IMR-90 (cell line): ENCODE results near the gene EML6. TPM values are rescaled to one million over a fixed set of nuclear protein-coding genes. Genes with fewer than 3 reads are reported as not detected.
"Not testable (repeated sequence)": the region's sequence is repeated elsewhere in the genome, so short reads cannot be mapped to it uniquely, and the experiment has no call there.

Experiments
- ATAC-seq: fragments of 200-7000 bp; cut with Tn5 transposase; 2 replicates; pipeline ENCODE4 v1.9.1; 2020; ENCODE audit warnings: low read depth, mild to moderate bottlenecking, moderate library complexity
- BruUV-seq: library from RNA; stranded (reverse); fragments of 400-500 nt; replicated peaks from 2 replicates; lab custom pipeline; 2021; lab: Mats Ljungman, UMichigan
- CTCF ChIA-PET: fragments of 300-600 bp; formaldehyde crosslinking; extraction: SDS; loops from one replicate; lab custom pipeline; 2021; ENCODE audit warnings: antibody characterized with exemption; lab: Yijun Ruan, JAX
- POLR2A ChIA-PET: fragments of 300-600 bp; sonication (Branson Sonifier 250); formaldehyde crosslinking; loops from one replicate; lab custom pipeline; 2022; ENCODE audit warnings: antibody characterized with exemption; ENCODE audit not compliant: unreplicated experiment; lab: Charles Lee
- DNase-seq: peaks from one replicate; pipeline ENCODE4 v3.0.0; 2013
- H2AFZ ChIP-seq: replicated peaks from 2 replicates; pipeline ENCODE3; 2013; ENCODE audit warnings: low read length, mild to moderate bottlenecking; ENCODE audit not compliant: poor library complexity
- H2AK5ac ChIP-seq: 2 replicates; pipeline ENCODE4 v1.6.1; 2013; ENCODE audit warnings: low read depth, low read length, inconsistent platforms
- H2AK9ac ChIP-seq: replicated peaks from 2 replicates; pipeline ENCODE3; 2013; ENCODE audit warnings: mild to moderate bottlenecking, low read depth, low read length, moderate library complexity; ENCODE audit not compliant: poor library complexity
- H2BK120ac ChIP-seq: 2 replicates; pipeline ENCODE4 v1.6.1; 2013; ENCODE audit warnings: low read depth, low read length, inconsistent platforms
- H2BK15ac ChIP-seq: 3 replicates; pipeline ENCODE4 v1.6.1; 2013; ENCODE audit warnings: low read depth, low read length, inconsistent platforms
- H2BK20ac ChIP-seq: 2 replicates; pipeline ENCODE4 v1.6.1; 2013; ENCODE audit warnings: low read depth, mild to moderate bottlenecking, inconsistent platforms, low read length, moderate library complexity
- H2BK5ac ChIP-seq: 2 replicates; pipeline ENCODE4 v1.6.1; 2013; ENCODE audit warnings: mild to moderate bottlenecking, low read depth, low read length, inconsistent platforms; ENCODE audit not compliant: poor library complexity, severe bottlenecking
- H3K14ac ChIP-seq: replicated peaks from 2 replicates; pipeline ENCODE4 v1.6.1; 2013; ENCODE audit warnings: low read depth, low read length, inconsistent platforms
- H3K18ac ChIP-seq: 2 replicates; pipeline ENCODE4 v1.6.1; 2013; ENCODE audit warnings: low read depth, low read length, control low read depth
- H3K23ac ChIP-seq: 2 replicates; pipeline ENCODE4 v1.6.1; 2013; ENCODE audit warnings: low read depth, low read length, inconsistent platforms
- H3K27ac ChIP-seq: 2 replicates; pipeline ENCODE4 v1.5.1; 2013; ENCODE audit warnings: mild to moderate bottlenecking, control low read depth, low read length; ENCODE audit not compliant: insufficient read depth
- H3K27me3 ChIP-seq: 2 replicates; pipeline ENCODE4 v1.6.1; 2013; ENCODE audit warnings: low read length; ENCODE audit not compliant: control insufficient read depth, insufficient read depth
- H3K36me3 ChIP-seq: 2 replicates; pipeline ENCODE4 v1.6.1; 2013; ENCODE audit warnings: low read length, mixed read lengths; ENCODE audit not compliant: control insufficient read depth, insufficient read depth
- H3K4ac ChIP-seq: 2 replicates; pipeline ENCODE4 v1.6.1; 2013; ENCODE audit warnings: low read depth, low read length, inconsistent platforms
- H3K4me1 ChIP-seq: 2 replicates; pipeline ENCODE4 v1.6.1; 2013; ENCODE audit warnings: low read length, mixed read lengths; ENCODE audit not compliant: control insufficient read depth, insufficient read depth
- H3K4me2 ChIP-seq: 2 replicates; pipeline ENCODE4 v1.6.1; 2013; ENCODE audit warnings: low read depth, mild to moderate bottlenecking, control low read depth, low read length, moderate library complexity
- H3K4me3 ChIP-seq: 2 replicates; pipeline ENCODE4 v1.5.1; 2013; ENCODE audit warnings: low read depth, mild to moderate bottlenecking, control low read depth, low read length, moderate library complexity; ENCODE audit not compliant: insufficient read depth
- H3K56ac ChIP-seq: 2 replicates; pipeline ENCODE4 v1.6.1; 2013; ENCODE audit warnings: low read length, inconsistent platforms; ENCODE audit not compliant: insufficient read depth; ENCODE audit errors: extremely low read depth
- H3K79me1 ChIP-seq, 2 experiments: 2 replicates each; pipeline ENCODE4 v1.6.1; 2013; ENCODE audit warnings: low read length in 2 of 2, inconsistent platforms in 1 of 2, low read depth in 1 of 2
- H3K9ac ChIP-seq: 2 replicates; pipeline ENCODE4 v1.6.1; 2013; ENCODE audit warnings: low read depth, low read length, control low read depth
- H3K9me1 ChIP-seq: 2 replicates; pipeline ENCODE4 v1.6.1; 2013; ENCODE audit warnings: low read length, inconsistent platforms; ENCODE audit not compliant: insufficient read depth
- H3K9me3 ChIP-seq: 2 replicates; pipeline ENCODE4 v1.6.1; 2013; ENCODE audit warnings: low read length; ENCODE audit not compliant: control insufficient read depth, insufficient read depth
- H4K20me1 ChIP-seq: 2 replicates; pipeline ENCODE4 v1.6.1; 2013; ENCODE audit warnings: low read length, inconsistent platforms; ENCODE audit not compliant: insufficient read depth
- H4K5ac ChIP-seq: 2 replicates; pipeline ENCODE4 v1.6.1; 2013; ENCODE audit warnings: mild to moderate bottlenecking, low read depth, low read length, control low read depth
- H4K8ac ChIP-seq, 2 experiments: 2 replicates each; pipeline ENCODE4 v1.6.1; 2013; ENCODE audit warnings: low read depth in 2 of 2, low read length in 2 of 2, control low read depth in 1 of 2, inconsistent platforms in 1 of 2
- H4K91ac ChIP-seq: 2 replicates; pipeline ENCODE4 v1.6.1; 2013; ENCODE audit warnings: low read depth, low read length, inconsistent platforms; ENCODE audit not compliant: insufficient read depth
- BHLHE40 ChIP-seq: fragments of 150-350 bp; IDR thresholded peaks from 2 replicates; pipeline ENCODE4 v1.6.1; 2016; ENCODE audit warnings: mild to moderate bottlenecking, low read depth, low read length
- CEBPB ChIP-seq: IDR thresholded peaks from 2 replicates; pipeline ENCODE4 v1.6.1; 2012; ENCODE audit warnings: low read depth, low read length, improper control_type of control experiment
- ELK1 ChIP-seq: fragments of 150-350 bp; IDR thresholded peaks from 2 replicates; pipeline ENCODE4 v1.6.1; 2016; ENCODE audit warnings: low read depth, mild to moderate bottlenecking, low read length, moderate library complexity, borderline replicate concordance
- MAZ ChIP-seq: IDR thresholded peaks from 2 replicates; pipeline ENCODE4 v1.6.1; 2012; ENCODE audit warnings: low read depth, mild to moderate bottlenecking, low read length, improper control_type of control experiment, moderate library complexity, borderline replicate concordance
- NFE2L2 ChIP-seq: fragments of 150-350 bp; IDR thresholded peaks from 2 replicates; pipeline ENCODE4 v1.6.1; 2016; ENCODE audit warnings: low read depth, mild to moderate bottlenecking, low read length
- RCOR1 ChIP-seq: IDR thresholded peaks from 2 replicates; pipeline ENCODE4 v1.6.1; 2012; ENCODE audit warnings: mild to moderate bottlenecking, low read length, improper control_type of control experiment; ENCODE audit not compliant: insufficient replicate concordance
- WGBS, 2 experiments: methylation state at CpG; one replicate each; pipeline versions ENCODE4 v1.1.5 to v1.1.7; 2013; ENCODE audit warnings: missing lambda C conversion rate in 2 of 2; ENCODE audit not compliant: insufficient read length in 1 of 2; ENCODE audit errors: extremely low coverage in 2 of 2; 5-methylcytosine and 5-hydroxymethylcytosine counted together
- dilution Hi-C: fragments of 300-500 bp; cut with HindIII; formaldehyde crosslinking; loops from one replicate; pipeline ENCODE4 v1.14.3; 2018; ENCODE audit warnings: low sequenced_read_pairs; ENCODE audit not compliant: unreplicated experiment
- in situ Hi-C: fragments of 300-500 bp; cut with MboI; formaldehyde crosslinking; loops from 3 replicates; pipeline ENCODE4 v1.14.3; 2019; ENCODE audit warnings: low sequenced_read_pairs, inconsistent platforms, mixed read lengths
- intact Hi-C: fragments of 100-400 bp; cut with micrococcal nuclease; formaldehyde crosslinking; loops from 2 replicates; pipeline ENCODE4 v1.10.0; 2022
- polyA plus RNA-seq, 3 experiments: library from polyadenylated mRNA; depleted of rRNA; stranded (reverse); fragments of >200 nt; gene quantifications; 2 replicates each; pipeline ENCODE4 v1.2.3, GENCODE V29; 2012; ENCODE audit warnings: low replicate concordance in 1 of 3
- total RNA-seq: library from RNA; depleted of rRNA; stranded (reverse); fragments of >200 nt; gene quantifications from 2 replicates; pipeline ENCODE4 v1.2.3, GENCODE V29; 2012
- TF ChIP-seq, protein P1 (sequence below): fragments of 150-350 bp; IDR thresholded peaks from 2 replicates; pipeline ENCODE4 v1.6.1; 2017; ENCODE audit warnings: mild to moderate bottlenecking, antibody characterized with exemption, low read length, low read depth

The EML6 gene
- total and polyA plus RNA-seq, 2 of the 4 experiments (the other 2 are of a cell fraction): 0.18 to 0.19 TPM

GRCh38 chr2:54697934-54698333, 25.5 kb upstream of the EML6 start:
- ATAC-seq: no peak
- no peaks in the 10 kb centered on the region for H3K9me3 ChIP-seq
- no peak for DNase-seq
- H3K9ac ChIP-seq: no peak overlapping the region
- no peak overlapping the region for H3K4ac ChIP-seq
- in situ Hi-C loops (no loop called here), intact Hi-C loops (no loop called here), dilution Hi-C loops (no loop called here)
- no peak overlapping the region for H3K14ac ChIP-seq
- TF ChIP-seq CEBPB (no peak), ELK1 (no peak), MAZ (no peak), RCOR1 (no peak), NFE2L2 (no peak), BHLHE40 (no peak)
- TF ChIP-seq, protein P1, sequence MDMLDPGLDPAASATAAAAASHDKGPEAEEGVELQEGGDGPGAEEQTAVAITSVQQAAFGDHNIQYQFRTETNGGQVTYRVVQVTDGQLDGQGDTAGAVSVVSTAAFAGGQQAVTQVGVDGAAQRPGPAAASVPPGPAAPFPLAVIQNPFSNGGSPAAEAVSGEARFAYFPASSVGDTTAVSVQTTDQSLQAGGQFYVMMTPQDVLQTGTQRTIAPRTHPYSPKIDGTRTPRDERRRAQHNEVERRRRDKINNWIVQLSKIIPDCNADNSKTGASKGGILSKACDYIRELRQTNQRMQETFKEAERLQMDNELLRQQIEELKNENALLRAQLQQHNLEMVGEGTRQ: no peak
- H3K4me2 ChIP-seq: no peak overlapping the region
- no peak overlapping the region for H3K23ac ChIP-seq
- H4K5ac ChIP-seq: no peak overlapping the region
- no peak overlapping the region for H2BK5ac ChIP-seq
- no peaks in the 10 kb centered on the region for H3K79me1 ChIP-seq
- H2AFZ ChIP-seq: no peak overlapping the region
- H2BK120ac ChIP-seq: no peak overlapping the region
- H3K27ac ChIP-seq: no peak overlapping the region
- no TSS peak for BruUV-seq
- no peak overlapping the region for H2BK15ac ChIP-seq
- H3K27me3 ChIP-seq: no peaks in the 10 kb centered on the region
- POLR2A ChIA-PET: no interaction called here
- H3K56ac ChIP-seq: no peak overlapping the region
- no peaks in the 10 kb centered on the region for H3K36me3 ChIP-seq
- peaks cover 3% of the 10 kb centered on the region; the same call in 1 of the 2 replicates for H3K9me1 ChIP-seq
- no peak overlapping the region for H4K91ac ChIP-seq
- no peak overlapping the region for H3K18ac ChIP-seq
- CTCF ChIA-PET: no interaction called here
- no peak overlapping the region for H2BK20ac ChIP-seq
- no peak overlapping the region for H3K4me3 ChIP-seq
- H2AK5ac ChIP-seq: no peak overlapping the region
- H3K4me1 ChIP-seq: no peaks in the 10 kb centered on the region
- no CpG with 5 or more reads among the region's 1 CpG for WGBS, 2 experiments
- H2AK9ac ChIP-seq: no peak overlapping the region
- no peaks in the 10 kb centered on the region for H4K20me1 ChIP-seq
- H4K8ac ChIP-seq: no peak overlapping the region

- CTCF ChIA-PET: not testable (repeated sequence)
Measured at GRCh38 chr2:54698926-54699325, 24.5 kb upstream of the EML6 start.

More at GRCh38 chr2:54698926-54699325, 24.5 kb upstream of the EML6 start:
- H3K36me3 ChIP-seq, H3K18ac ChIP-seq, H2AK5ac ChIP-seq, H3K23ac ChIP-seq, H3K4me3 ChIP-seq, in situ Hi-C loops, H3K56ac ChIP-seq, H4K91ac ChIP-seq, BruUV-seq, ATAC-seq, intact Hi-C loops, DNase-seq, H4K5ac ChIP-seq, H2BK120ac ChIP-seq, H2BK20ac ChIP-seq, H3K27ac ChIP-seq, H3K9me3 ChIP-seq, H3K79me1 ChIP-seq, H3K4me1 ChIP-seq, H4K8ac ChIP-seq, H3K9me1 ChIP-seq, H2AK9ac ChIP-seq, H2BK5ac ChIP-seq, H3K9ac ChIP-seq, H2AFZ ChIP-seq, H3K14ac ChIP-seq, H3K4ac ChIP-seq, dilution Hi-C loops, H4K20me1 ChIP-seq, H3K27me3 ChIP-seq, POLR2A ChIA-PET, H2BK15ac ChIP-seq, H3K4me2 ChIP-seq: not testable (repeated sequence)
- 100% methylated on average over 3 of the region's 37 CpGs; no CpG with 5 or more reads in 1 of the 2 experiments for WGBS, 2 experiments
